Glutamatergic neuron (in vitro differentiated cells): ENCODE data around the gene CHRNG. TPM values are rescaled to one million over a fixed set of nuclear protein-coding genes. Genes with fewer than 3 reads are reported as not detected.
A peak's percentile ranks its signal among the peaks of the same experiment; 100 is the strongest.

Source experiments
- DNase-seq: peaks from one replicate; pipeline ENCODE4 v3.0.0; 2022
- H3K27ac Mint-ChIP-seq: one replicate; pipeline ENCODE4 v1.8.0; 2020; ENCODE audit warnings: mild to moderate bottlenecking, mixed read lengths, inconsistent platforms; ENCODE audit not compliant: unreplicated experiment
- H3K27me3 Mint-ChIP-seq: one replicate; pipeline ENCODE4 v1.8.0; 2020; ENCODE audit warnings: mild to moderate bottlenecking, moderate library complexity, mixed read lengths, inconsistent platforms; ENCODE audit not compliant: unreplicated experiment
- H3K36me3 Mint-ChIP-seq: one replicate; pipeline ENCODE4 v1.8.0; 2020; ENCODE audit warnings: mild to moderate bottlenecking, mixed read lengths, inconsistent platforms; ENCODE audit not compliant: unreplicated experiment
- H3K4me1 Mint-ChIP-seq: one replicate; pipeline ENCODE4 v1.8.0; 2020; ENCODE audit warnings: mild to moderate bottlenecking, low read depth, mixed read lengths, inconsistent platforms; ENCODE audit not compliant: unreplicated experiment
- H3K4me3 Mint-ChIP-seq: one replicate; pipeline ENCODE4 v1.8.0; 2020; ENCODE audit warnings: mild to moderate bottlenecking, mixed read lengths, inconsistent platforms; ENCODE audit not compliant: unreplicated experiment
- H3K9me3 Mint-ChIP-seq: one replicate; pipeline ENCODE4 v1.8.0; 2020; ENCODE audit warnings: mild to moderate bottlenecking, moderate library complexity, mixed read lengths, inconsistent platforms; ENCODE audit not compliant: unreplicated experiment
- CTCF ChIP-seq: fragments of 200-600 bp; sonication (generic); IDR thresholded peaks from one replicate; pipeline ENCODE4 v1.5.0; 2021; ENCODE audit not compliant: partially characterized antibody, unreplicated experiment
- total RNA-seq: library from RNA; stranded (reverse); fragmentation: NEBNext Ultra II Directional; extraction: Animal tissue kit (Norgen Biotek cat#: 25700); gene quantifications from one replicate; pipeline ENCODE4 v1.2.1, GENCODE V29; 2021; ENCODE audit not compliant: unreplicated experiment

CHRNG gene
- total RNA-seq, 1 donor from 2014 or later = 3.5 TPM

DNA sequence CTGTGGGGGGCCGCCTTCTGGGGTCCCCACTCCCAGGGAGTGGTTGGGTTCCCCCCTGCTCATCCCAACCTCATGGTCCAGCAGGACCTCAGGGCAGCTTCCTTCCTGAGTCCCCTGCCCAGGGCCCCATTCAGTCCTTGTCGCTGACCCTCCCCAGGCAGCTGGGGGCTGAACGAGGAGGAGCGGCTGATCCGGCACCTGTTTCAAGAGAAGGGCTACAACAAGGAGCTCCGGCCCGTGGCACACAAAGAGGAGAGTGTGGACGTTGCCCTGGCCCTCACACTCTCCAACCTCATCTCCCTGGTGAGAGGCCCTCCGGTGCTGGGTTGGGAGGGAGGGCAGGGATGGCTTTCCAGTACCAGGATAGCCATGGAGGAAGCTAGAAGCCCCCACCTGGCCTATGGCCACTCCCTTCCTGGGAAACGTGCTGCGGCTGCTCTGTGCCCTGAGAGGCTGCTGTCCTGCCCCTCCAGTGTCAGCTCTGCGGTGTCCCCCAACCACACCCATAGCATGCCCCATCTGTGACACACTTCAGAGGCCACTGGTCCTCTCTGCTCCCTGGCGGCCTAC, 13.0 kb upstream of the CHRNG start:
- Mint-ChIP-seq H3K9me3 (peaks cover 2% of the 10 kb centered on the region), H3K4me3 (no peak overlapping the region), H3K36me3 (no peaks in the 10 kb centered on the region), H3K4me1 (peaks cover 3% of the 10 kb centered on the region), H3K27ac (no peak overlapping the region), H3K27me3 (peaks cover 10% of the 10 kb centered on the region)
- TF ChIP-seq CTCF = no peak
- DNase-seq = peak; percentile 13

GRCh38 chr2:232527905-232528470, 11.5 kb upstream of the CHRNG start:
- no peak overlapping the region for H3K27ac Mint-ChIP-seq
- peaks cover 9% of the 10 kb centered on the region for H3K27me3 Mint-ChIP-seq

DNA sequence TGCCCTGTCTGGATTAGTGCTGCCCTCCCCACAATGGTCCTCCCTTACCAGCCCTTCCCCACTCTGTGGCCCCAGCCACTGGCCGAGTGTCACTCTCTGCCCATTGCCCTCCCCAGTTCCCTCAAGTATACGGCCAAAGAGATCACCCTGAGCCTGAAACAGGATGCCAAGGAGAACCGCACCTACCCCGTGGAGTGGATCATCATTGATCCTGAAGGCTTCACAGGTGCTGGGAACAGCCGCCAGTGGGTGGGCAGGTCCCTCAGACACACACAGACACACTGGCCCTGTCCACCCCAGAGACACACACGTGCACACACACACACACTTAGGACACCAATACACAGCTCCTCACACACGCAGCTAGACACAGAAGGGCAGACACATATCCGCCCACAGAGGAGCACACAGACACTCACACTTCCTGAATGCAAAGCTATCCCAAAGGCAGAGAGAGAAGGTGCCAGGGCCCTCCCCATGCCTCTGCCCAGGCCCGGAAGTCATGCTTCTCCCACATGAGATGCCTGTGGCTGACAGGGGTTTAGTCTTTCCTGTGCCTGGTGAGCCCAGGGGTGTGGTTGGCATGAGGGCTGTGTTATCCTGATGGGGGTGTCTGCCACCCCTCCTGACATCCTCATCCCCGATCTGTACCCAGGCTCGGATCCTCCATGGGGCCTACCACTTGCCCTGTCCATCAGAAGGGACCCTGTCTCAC, 10.6 kb upstream of the CHRNG start:
- peaks cover 3% of the 10 kb centered on the region for H3K4me1 Mint-ChIP-seq
- peaks cover 2% of the 10 kb centered on the region for H3K9me3 Mint-ChIP-seq
- DNase-seq = peak; percentile 14
- peak overlapping the region; percentile 23 for H3K4me3 Mint-ChIP-seq
- H3K36me3 Mint-ChIP-seq = no peaks in the 10 kb centered on the region
- H3K27ac Mint-ChIP-seq = no peak overlapping the region
- no peak for TF ChIP-seq CTCF
- peaks cover 7% of the 10 kb centered on the region for H3K27me3 Mint-ChIP-seq

More at GRCh38 chr2:232527905-232528470, 11.5 kb upstream of the CHRNG start:
- peaks cover 2% of the 10 kb centered on the region for H3K9me3 Mint-ChIP-seq
- H3K4me1 Mint-ChIP-seq = peaks cover 3% of the 10 kb centered on the region
- H3K4me3 Mint-ChIP-seq = peak overlapping the region; percentile 13
- no peak for TF ChIP-seq CTCF
- peak; percentile 11 for DNase-seq
- no peaks in the 10 kb centered on the region for H3K36me3 Mint-ChIP-seq

GRCh38 chr2:232529806-232530547, 9.5 kb upstream of the CHRNG start:
- H3K27ac Mint-ChIP-seq = no peak overlapping the region
- peak; percentile 18 for DNase-seq
- H3K4me1 Mint-ChIP-seq = peaks cover 2% of the 10 kb centered on the region
- no peaks in the 10 kb centered on the region for H3K36me3 Mint-ChIP-seq
- H3K9me3 Mint-ChIP-seq = no peaks in the 10 kb centered on the region
- no peak overlapping the region for H3K4me3 Mint-ChIP-seq
- peaks cover 4% of the 10 kb centered on the region for H3K27me3 Mint-ChIP-seq
- no peak for TF ChIP-seq CTCF
